ENCODE results near the gene LRP6.
"Not testable (repeated sequence)": the region's sequence is repeated elsewhere in the genome, so short reads cannot be mapped to it uniquely, and the experiment has no call there.

The LRP6 gene

GRCh38 chr12:12265571-12266388 lies 1.1 kb downstream of the LRP6 start:
- DNase-seq (ENCODE audit: low spot score) = peak; percentile 45

DNA sequence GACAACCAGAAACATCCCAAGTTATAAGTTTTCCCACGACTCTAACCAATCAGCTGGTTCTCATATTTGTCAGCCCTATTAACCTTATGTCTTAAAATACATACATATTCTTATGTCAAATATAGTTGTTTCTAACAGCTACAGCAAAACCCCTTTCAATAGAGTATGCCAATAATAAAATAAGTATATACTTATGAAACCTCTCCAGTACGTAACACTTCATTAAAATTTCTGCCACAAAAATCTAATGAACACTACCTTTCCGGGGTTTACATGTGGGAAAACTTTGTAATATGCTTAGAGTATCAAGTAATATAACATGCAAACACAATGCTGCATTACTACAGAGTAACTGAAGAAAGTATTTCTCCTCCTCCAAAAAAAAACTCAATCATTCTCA lies 1.8 kb downstream of the LRP6 start:
- no peak for DNase-seq (ENCODE audit: low spot score)

DNA sequence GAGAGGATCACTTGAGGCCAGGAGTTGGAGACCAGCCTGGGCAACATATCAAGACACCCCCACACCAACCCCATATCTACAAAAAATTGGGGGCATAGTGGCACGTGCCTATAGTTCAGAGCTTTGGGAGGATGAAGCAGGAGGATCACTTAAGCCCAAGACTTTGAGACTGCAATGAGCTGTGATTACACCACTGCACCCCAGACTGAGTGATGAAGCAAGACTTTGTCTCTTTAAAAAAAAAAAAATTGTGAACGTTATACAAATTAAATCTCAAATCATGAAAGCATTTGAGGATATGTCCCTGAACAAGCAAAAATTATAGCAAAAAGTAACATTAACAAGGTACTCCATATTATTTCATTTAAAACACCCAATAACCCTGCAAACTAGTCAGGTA lies 2.9 kb downstream of the LRP6 start:
- DNase-seq (ENCODE audit: low spot score) = no peak

GRCh38 chr12:12256291-12256757 lies 10.5 kb downstream of the LRP6 start:
- DNase-seq (ENCODE audit: low spot score) = not testable (repeated sequence)

DNA sequence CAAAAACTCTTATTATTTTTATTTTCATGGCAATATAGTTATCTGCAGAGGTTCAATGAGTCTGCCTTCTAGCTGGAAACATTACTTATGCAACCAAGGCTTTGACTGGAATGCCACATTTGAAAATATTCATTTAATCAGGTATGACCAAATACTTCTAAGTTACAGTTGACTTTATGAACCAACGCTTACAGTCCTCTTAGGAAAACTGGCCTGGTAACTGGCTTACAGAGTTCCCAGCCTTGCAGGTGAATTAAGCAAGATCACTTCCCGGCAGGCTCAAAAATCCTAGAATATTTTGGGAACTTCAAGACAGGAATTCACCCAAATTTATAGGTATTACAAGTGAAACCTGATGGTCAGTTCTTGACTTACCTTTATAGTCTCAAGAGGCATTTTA lies 12.3 kb downstream of the LRP6 start:
- DNase-seq (ENCODE audit: low spot score) = no peak

GRCh38 chr12:12249216-12250050 lies 17.4 kb downstream of the LRP6 start:
- no peak for DNase-seq (ENCODE audit: low spot score)

GRCh38 chr12:12247584-12247983 lies 19.3 kb downstream of the LRP6 start:
- no peak for DNase-seq (ENCODE audit: low spot score)

DNA sequence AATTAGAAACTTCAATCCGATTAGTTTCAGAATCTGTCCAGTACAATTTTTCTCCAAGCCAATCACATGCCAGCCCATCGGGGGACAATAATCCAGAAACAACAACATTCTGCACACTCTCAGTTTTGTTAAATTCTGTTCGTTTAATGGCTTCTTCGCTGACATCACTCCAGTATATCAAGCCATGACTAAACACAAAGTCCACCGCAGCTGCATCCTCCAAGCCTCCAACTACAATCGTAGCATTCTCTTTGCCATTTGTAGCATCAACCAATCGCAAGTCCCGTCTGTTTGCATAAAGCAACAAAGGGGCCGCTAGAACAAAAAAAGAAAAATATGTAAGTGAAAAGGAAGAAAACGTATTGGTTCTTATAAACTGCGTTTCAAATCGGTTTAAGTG lies 22.5 kb downstream of the LRP6 start:
- DNase-seq (ENCODE audit: low spot score) = no peak

DNA sequence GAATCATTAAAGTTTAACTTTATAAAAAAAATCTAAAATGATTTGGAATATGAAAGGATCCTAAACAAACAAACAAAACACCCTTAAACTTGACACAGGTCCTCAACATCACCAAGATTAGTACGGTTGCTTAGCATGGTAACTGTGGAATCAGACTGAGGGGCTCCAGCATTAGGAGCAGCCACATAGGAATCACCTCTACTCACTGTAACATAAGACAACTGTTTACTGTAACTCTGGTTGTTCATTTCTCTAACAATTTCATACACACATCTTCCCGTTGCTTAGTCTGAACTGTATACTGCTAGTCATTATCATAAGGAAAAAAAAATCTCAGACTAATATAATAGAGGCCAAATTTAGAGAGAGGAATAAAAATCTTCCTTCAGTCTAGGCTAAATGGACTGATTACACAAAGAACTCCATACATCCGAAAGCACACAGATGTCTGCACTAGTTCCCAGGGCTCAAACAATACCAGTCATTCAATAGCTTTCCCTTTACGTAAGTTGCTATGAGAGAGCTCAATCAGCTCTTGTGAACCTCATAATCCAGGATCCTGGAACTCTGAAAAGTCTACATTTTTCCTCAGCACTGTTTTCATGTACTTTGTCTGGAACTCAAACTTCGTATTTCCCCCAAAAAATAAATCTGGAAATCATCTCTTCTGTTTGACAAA lies 26.0 kb downstream of the LRP6 start:
- DNase-seq (ENCODE audit: low spot score) = no peak

DNA sequence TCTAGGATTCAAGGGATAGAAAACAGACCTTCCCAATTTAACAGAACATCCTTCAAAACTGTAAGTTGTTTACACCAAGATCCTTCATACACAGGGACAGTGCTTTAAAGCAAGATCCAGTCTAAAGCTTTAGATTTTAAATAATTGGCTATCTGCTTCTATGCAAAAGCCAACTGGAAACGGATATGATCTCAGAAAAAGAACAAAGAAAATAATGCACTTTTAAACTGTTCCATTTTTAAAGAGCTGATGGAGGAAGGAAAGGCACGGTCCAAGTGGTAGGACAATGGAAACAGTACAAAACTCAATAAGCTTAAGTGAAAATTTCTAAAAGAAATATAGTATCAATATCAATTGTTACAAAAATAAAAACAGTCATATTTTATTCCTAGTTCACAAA lies 27.7 kb downstream of the LRP6 start:
- DNase-seq (ENCODE audit: low spot score) = no peak

- DNase-seq (ENCODE audit: low spot score) = no peak
Observed at GRCh38 chr12:12238605-12239004, 28.2 kb downstream of the LRP6 start.

DNA sequence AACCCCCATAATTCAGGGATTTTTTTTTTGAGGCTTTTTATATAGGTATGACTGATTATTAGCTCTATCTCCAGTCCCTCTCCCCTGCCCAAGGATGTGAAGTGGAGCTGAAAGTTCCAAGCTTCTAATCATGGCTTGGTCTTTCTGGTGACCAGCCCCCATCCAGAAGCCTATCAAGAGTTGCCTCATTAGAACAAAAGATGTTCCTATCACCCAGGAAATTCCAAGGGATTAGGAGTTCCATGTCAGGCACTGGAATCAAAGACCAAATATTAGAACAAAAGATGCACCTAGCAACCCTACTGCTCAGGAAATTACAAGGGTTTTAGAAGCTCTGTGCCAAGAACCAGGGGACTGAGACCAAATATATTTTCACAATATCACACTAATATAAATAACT lies 29.9 kb downstream of the LRP6 start:
- DNase-seq (ENCODE audit: low spot score) = no peak

DNA sequence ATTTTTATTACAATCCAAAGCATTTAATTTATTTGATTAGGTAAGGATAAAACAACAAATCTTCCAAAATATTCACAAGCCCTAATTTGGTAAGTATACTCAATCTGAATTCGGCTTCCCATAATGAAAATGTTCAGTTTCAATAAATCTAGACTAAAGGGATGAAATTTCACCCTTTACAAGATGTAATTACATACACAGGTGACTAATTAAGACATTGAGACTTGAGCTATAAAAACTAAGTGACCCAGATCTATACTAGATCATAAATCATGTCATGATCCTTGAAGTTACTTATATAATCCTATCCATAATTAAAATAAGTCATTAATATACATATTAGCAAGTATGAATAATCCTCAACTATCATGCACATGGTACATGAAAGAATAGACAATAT lies 36.6 kb downstream of the LRP6 start:
- no peak for DNase-seq (ENCODE audit: low spot score)

DNA sequence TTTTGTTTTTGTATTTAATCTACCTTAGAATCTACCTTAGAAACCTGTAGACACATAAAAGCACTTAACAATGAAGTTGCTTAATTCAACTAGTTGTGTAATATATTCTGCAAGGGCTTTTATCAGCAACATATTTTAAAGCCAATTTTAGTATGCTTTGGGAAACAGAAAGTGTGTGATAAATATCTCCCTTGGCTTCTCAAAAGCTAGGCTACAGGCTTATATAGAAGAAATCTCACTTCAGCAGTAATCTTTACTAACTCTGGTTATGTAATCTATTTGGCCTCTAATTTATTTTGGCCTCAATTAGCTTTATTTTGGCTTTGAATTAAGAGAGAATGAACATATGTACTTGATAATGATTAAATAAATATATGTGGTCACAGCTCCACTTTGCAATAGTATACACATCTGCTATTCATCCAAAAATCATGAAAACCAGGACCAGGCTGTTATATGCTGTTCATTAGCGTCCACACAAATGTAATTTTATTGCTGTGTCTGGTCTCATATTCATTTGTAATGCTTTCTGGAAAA lies 37.2 kb downstream of the LRP6 start:
- no peak for DNase-seq (ENCODE audit: low spot score)

- no peak for DNase-seq (ENCODE audit: low spot score)
Observed at GRCh38 chr12:12228402-12228801, 38.4 kb downstream of the LRP6 start.

DNA sequence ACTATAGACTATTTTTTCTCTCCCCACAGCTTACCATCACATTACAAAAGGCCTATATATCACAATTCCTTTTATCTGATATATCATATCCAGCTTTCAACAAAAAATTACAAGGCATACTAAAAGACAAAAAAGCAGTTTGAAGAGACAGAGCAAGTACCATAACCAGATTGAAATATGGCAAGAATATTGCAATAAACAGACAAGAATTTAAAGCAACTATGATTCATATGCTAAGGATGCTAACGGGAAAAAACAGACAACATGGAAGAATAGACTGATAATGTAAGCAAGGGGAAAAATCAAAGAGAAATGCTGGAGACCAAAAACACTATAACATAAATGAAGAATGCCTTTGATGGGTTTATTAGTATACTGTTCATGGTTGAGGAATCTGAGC lies 40.7 kb downstream of the LRP6 start:
- no peak for DNase-seq (ENCODE audit: low spot score)

GRCh38 chr12:12224240-12224940 lies 42.5 kb downstream of the LRP6 start:
- DNase-seq (ENCODE audit: low spot score) = peak; percentile 32

DNA sequence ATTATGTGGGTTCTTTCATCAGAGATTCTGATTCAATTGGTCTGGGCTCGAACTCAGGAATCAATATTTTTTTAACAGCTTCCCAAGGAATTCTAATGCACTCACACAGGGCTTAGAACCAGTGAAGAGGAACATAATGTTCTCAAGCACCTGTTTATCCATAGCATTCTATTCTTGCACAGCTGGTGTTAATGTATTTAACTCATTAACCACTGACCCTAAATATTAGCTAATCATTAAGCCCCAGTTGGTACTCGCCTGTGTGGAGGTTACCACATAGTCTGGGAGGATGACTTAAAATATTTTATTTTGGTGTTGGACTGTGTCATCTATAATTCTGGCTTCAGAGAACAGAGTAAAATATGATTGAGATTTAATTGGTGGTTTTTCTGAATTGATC lies 45.3 kb downstream of the LRP6 start:
- no peak for DNase-seq (ENCODE audit: low spot score)

DNA sequence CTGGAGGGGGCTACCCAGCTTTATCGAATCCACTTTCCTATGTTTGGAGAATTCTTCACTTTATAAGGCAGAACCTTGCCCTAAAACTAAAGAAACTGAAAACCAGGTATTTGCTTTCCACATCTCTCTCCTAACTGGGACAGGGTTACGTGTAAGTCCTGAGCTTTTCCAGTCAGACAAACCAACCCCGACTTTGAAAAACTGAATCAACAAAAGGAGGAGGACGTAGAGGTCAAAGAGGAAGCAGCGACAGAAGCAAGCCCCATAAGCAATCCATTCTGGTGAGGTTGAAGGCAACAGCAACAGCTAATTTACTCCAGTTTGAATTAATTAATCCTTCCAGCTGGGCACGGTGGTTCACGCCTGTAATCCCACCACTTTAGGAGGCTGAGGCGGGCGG lies 47.2 kb downstream of the LRP6 start:
- DNase-seq (ENCODE audit: low spot score) = no peak

DNA sequence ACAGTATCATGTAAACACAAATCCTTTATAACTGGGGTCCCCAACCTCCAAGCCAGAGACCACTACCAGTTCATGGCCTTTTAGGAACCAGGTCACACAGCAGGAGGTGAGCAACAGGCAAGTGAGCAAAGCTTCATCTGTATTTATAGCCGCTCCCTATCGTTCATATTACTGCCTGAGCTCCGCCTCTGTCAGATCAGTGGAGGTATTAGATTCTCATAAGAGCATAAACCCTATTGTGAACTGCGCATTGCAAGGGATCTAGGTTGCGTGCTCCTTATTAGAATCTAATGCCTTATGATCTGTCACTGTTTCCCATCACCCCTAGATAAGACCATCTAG lies 49.9 kb downstream of the LRP6 start:
- DNase-seq (ENCODE audit: low spot score) = no peak

- no peak for DNase-seq (ENCODE audit: low spot score)
Observed at GRCh38 chr12:12216349-12217017, 50.4 kb downstream of the LRP6 start.

All from AG08396 (cell line).